NAMALWA (cell line): ENCODE results near the gene CYB561D2.

Experiments
- DNase-seq: peaks from one replicate; pipeline ENCODE4 v3.0.0-alpha.2; 2015; ENCODE audit warnings: low spot score

CYB561D2 gene

GRCh38 chr3:50365842-50366220 lies 15.2 kb downstream of the CYB561D2 start:
- DNase-seq = no peak

GRCh38 chr3:50369012-50369670 lies 18.5 kb downstream of the CYB561D2 start:
- DNase-seq = no peak

- DNase-seq = no peak
These were observed 19.9 kb downstream of the CYB561D2 start for GRCh38 chr3:50370594-50370993.

GRCh38 chr3:50371133-50371685 lies 20.5 kb downstream of the CYB561D2 start:
- DNase-seq = no peak

GRCh38 chr3:50372349-50372748 lies 21.7 kb downstream of the CYB561D2 start:
- DNase-seq = peak; percentile 34

- no peak for DNase-seq
These were observed 22.7 kb downstream of the CYB561D2 start for GRCh38 chr3:50373146-50374051.

- no peak for DNase-seq
These were observed 23.9 kb downstream of the CYB561D2 start for GRCh38 chr3:50374363-50375257.

- peak; percentile 15 for DNase-seq
These were observed 24.7 kb downstream of the CYB561D2 start for GRCh38 chr3:50375258-50375931.

- no peak for DNase-seq
These were observed 27.4 kb downstream of the CYB561D2 start for GRCh38 chr3:50378024-50378423.

- DNase-seq = no peak
These were observed 28.1 kb downstream of the CYB561D2 start for GRCh38 chr3:50378757-50379156.

- no peak for DNase-seq
These were observed 29.9 kb downstream of the CYB561D2 start for GRCh38 chr3:50380405-50381085.

- DNase-seq = no peak
These were observed 30.7 kb downstream of the CYB561D2 start for GRCh38 chr3:50381383-50381782.

GRCh38 chr3:50382722-50383121 lies 32.1 kb downstream of the CYB561D2 start:
- DNase-seq = no peak

GRCh38 chr3:50383750-50384149 lies 33.1 kb downstream of the CYB561D2 start:
- no peak for DNase-seq

GRCh38 chr3:50385754-50386153 lies 35.1 kb downstream of the CYB561D2 start:
- DNase-seq = no peak

GRCh38 chr3:50388016-50388719 lies 37.5 kb downstream of the CYB561D2 start:
- peak; percentile 13 for DNase-seq

- no peak for DNase-seq
These were observed 38.2 kb downstream of the CYB561D2 start for GRCh38 chr3:50388720-50389413.

GRCh38 chr3:50389414-50389767 lies 38.7 kb downstream of the CYB561D2 start:
- DNase-seq = no peak

GRCh38 chr3:50390508-50391224 lies 40.0 kb downstream of the CYB561D2 start:
- DNase-seq = no peak
